Inflammatory macrophage treated with lipopolysaccharide for 4 hours (primary cell): ENCODE results near the gene VWA5B1.

Experiments used
- DNase-seq: peaks from one replicate; pipeline ENCODE4 v3.0.0-alpha.2; 2020

Gene VWA5B1

GRCh38 chr1:20395255-20395654 lies 104.6 kb downstream of the VWA5B1 start:
- no peak for DNase-seq

- DNase-seq, result no peak
Observed at GRCh38 chr1:20398744-20399143, 108.1 kb downstream of the VWA5B1 start.

GRCh38 chr1:20399196-20399595 lies 108.5 kb downstream of the VWA5B1 start:
- no peak for DNase-seq

GRCh38 chr1:20399606-20400180 lies 109.0 kb downstream of the VWA5B1 start:
- DNase-seq, result no peak

- DNase-seq, result no peak
Observed at GRCh38 chr1:20400341-20401177, 109.9 kb downstream of the VWA5B1 start.

- no peak for DNase-seq
Observed at GRCh38 chr1:20401405-20402010, 110.8 kb downstream of the VWA5B1 start.

- no peak for DNase-seq
Observed at GRCh38 chr1:20402585-20403422, 112.1 kb downstream of the VWA5B1 start.

GRCh38 chr1:20403423-20404145 lies 112.9 kb downstream of the VWA5B1 start:
- DNase-seq, result no peak

GRCh38 chr1:20404466-20404865 lies 113.8 kb downstream of the VWA5B1 start:
- no peak for DNase-seq
